ENCODE results near the gene MBOAT1. TPM values are rescaled to one million over a fixed set of nuclear protein-coding genes. Genes with fewer than 3 reads are reported as not detected.
A peak's percentile ranks its signal among the peaks of the same experiment; 100 is the strongest.
"Not testable (repeated sequence)": the region's sequence is repeated elsewhere in the genome, so short reads cannot be mapped to it uniquely, and the experiment has no call there.

MBOAT1 gene
- total RNA-seq, 1 donor from 2014 or later, result 5.3 TPM

GRCh38 chr6:20182069-20182468, 30.2 kb downstream of the MBOAT1 start:
- intact Hi-C loops (cut with DNase I), result no loop called here

GRCh38 chr6:20180935-20181334, 31.3 kb downstream of the MBOAT1 start:
- intact Hi-C loops (cut with DNase I), result no loop called here
- DNase-seq (ENCODE audit: missing footprints), result no peak

More at GRCh38 chr6:20182069-20182468, 30.2 kb downstream of the MBOAT1 start:
- ATAC-seq, result no peak
- no peak for DNase-seq (ENCODE audit: missing footprints)

GRCh38 chr6:20179287-20180045, 32.8 kb downstream of the MBOAT1 start:
- intact Hi-C loops (cut with DNase I); DNase-seq (ENCODE audit: missing footprints); ATAC-seq: not testable (repeated sequence)

More at GRCh38 chr6:20180935-20181334, 31.3 kb downstream of the MBOAT1 start:
- ATAC-seq, result peak; percentile 37

- intact Hi-C loops (cut with DNase I), result no loop called here
- ATAC-seq, result no peak
- no peak for DNase-seq (ENCODE audit: missing footprints)
Observed at GRCh38 chr6:20178327-20178726, 33.9 kb downstream of the MBOAT1 start.

- ATAC-seq, result no peak
- intact Hi-C loops (cut with DNase I), result no loop called here
- DNase-seq (ENCODE audit: missing footprints), result no peak
Observed at GRCh38 chr6:20175810-20176410, 36.4 kb downstream of the MBOAT1 start.

DNA sequence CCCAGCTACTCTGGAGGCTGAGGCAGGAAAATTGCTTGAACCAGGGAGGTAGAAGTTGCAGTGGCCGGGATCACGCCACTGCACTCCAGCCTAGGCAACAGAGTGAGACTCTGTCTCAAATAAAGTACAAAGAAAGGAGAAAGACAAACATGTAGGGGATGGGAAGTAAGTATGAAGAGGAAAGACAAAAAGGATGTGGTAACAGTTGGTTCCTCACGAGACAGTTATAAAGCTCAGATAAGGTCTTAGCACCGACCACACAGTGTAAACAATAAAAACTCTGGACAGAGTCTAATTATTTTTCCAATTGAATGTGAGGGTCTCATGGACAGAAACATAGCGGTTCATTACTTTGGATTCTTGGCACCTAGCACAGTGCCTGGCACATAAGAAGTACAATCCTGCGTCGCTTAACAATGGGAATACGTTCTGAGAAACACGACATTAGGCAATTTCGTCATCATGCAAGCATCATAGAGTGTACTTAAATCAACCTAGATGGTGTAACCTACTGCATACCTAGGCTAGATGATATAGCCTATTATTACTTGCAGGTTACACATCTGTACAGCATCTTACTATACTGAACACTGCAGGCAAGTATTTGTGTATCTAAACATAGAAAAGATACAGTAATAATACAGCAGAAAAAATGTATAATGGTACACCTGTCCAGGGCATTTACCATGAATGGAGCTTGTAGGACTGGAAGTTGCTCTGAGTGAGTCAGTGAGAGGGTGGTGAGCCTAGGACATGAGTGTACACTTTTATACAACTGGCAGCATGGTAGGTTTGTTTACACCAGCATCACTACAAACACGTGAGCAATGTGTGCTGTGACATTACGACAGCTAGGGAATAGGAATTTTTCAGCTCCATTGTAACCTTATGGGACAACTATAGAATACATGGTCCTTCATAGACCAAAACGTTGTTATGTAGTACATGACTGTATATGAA, 38.2 kb downstream of the MBOAT1 start:
- DNase-seq (ENCODE audit: missing footprints), result no peak
- intact Hi-C loops (cut with DNase I), result no loop called here
- no peak for ATAC-seq

GRCh38 chr6:20172842-20173456, 39.3 kb downstream of the MBOAT1 start:
- DNase-seq (ENCODE audit: missing footprints) (no peak), ATAC-seq (no peak)
- intact Hi-C loops (cut with DNase I), result no loop called here

- intact Hi-C loops (cut with DNase I), result no loop called here
Observed at GRCh38 chr6:20170455-20171148, 41.7 kb downstream of the MBOAT1 start.

GRCh38 chr6:20169786-20170185, 42.5 kb downstream of the MBOAT1 start:
- DNase-seq (ENCODE audit: missing footprints) (no peak), ATAC-seq (peak; percentile 49)
- intact Hi-C loops (cut with DNase I), result no loop called here

More at GRCh38 chr6:20170455-20171148, 41.7 kb downstream of the MBOAT1 start:
- no peak for DNase-seq (ENCODE audit: missing footprints)
- ATAC-seq, result no peak

GRCh38 chr6:20169119-20169557, 43.1 kb downstream of the MBOAT1 start:
- intact Hi-C loops (cut with DNase I), result no loop called here
- ATAC-seq, result peak; percentile 78
- DNase-seq (ENCODE audit: missing footprints), result no peak

DNA sequence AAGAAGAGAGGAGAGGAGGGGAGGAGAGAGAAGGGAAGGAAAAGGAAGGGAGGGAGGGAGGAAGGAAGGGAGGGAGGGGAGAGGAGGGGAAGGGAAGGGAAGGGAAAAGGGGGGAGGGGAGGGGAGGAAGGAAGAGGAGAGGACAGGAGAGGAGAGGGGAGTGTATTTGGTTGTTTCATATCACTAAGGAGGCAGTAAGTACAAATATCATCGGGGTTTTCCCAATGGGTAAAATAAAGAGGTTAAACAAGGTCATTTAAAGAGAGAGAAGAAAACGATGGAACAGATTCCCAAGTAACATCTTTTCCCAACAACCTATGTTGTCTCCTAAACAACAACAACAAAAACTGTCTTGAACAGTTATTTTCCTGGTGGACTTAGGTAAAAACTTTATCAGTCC, 43.6 kb downstream of the MBOAT1 start:
- ATAC-seq, result peak; percentile 40
- DNase-seq (ENCODE audit: missing footprints), result no peak
- intact Hi-C loops (cut with DNase I), result no loop called here

- no peak for ATAC-seq
- DNase-seq (ENCODE audit: missing footprints), result no peak
- intact Hi-C loops (cut with DNase I), result no loop called here
Observed at GRCh38 chr6:20167601-20168000, 44.7 kb downstream of the MBOAT1 start.

- intact Hi-C loops (cut with DNase I), result no loop called here
- peak; percentile 28 for ATAC-seq
- no peak for DNase-seq (ENCODE audit: missing footprints)
Observed at GRCh38 chr6:20166210-20166609, 46.1 kb downstream of the MBOAT1 start.

DNA sequence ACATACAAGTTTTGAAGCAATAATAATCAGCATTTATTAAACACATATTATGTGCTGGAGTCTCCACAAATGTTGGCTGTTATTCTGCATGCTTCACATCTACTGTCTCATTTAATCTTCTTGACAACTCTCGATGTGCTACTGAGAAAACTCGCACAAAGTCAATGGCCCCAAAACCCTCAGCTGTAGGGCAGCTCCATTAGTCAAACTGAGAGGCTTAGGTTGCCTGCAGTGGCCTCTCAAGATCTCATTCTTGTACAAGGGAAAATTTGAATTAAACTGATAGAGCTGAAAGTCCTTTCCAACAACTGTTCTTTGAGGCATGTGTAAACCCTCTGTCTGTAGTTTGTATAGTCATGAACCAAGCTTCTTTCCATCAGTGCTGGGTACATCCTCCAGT, 49.8 kb downstream of the MBOAT1 start:
- DNase-seq (ENCODE audit: missing footprints), result no peak
- no peak for ATAC-seq
- intact Hi-C loops (cut with DNase I), result no loop called here

DNA sequence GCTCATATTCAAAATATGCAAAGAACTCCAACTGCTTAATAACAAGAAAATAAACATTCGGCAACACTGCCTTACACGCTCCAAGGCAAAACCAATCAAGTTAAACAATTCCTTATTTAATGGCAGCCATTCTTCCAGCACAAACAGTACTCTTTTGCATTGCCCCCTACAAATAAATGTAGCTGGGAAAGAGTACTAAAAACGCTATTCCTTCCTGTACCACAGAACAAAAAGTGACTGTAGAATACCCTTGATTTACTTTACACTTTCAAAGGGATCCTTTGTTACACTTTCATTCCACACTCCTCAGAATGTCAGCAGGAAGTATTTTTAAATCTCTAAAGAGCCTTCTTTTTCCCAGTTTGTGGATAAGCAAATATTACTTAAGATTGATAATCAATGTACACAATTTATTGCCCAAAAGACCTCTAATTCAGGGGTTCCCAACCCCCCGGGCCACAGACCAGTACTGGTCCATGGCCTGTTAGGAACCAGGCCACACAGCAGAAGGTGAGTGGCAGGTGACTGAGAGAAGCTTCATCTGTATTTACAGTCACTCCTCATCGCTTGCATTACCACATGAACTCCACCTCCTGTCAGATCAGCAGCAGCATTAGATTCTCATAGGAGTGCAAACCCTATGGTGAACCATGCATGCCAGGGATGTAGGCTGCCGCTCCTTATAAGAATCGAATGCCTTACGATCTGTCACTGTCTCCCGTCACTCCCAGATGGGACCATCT, 51.6 kb downstream of the MBOAT1 start:
- intact Hi-C loops (cut with DNase I), result no loop called here
- no peak for DNase-seq (ENCODE audit: missing footprints)
- no peak for ATAC-seq

DNA sequence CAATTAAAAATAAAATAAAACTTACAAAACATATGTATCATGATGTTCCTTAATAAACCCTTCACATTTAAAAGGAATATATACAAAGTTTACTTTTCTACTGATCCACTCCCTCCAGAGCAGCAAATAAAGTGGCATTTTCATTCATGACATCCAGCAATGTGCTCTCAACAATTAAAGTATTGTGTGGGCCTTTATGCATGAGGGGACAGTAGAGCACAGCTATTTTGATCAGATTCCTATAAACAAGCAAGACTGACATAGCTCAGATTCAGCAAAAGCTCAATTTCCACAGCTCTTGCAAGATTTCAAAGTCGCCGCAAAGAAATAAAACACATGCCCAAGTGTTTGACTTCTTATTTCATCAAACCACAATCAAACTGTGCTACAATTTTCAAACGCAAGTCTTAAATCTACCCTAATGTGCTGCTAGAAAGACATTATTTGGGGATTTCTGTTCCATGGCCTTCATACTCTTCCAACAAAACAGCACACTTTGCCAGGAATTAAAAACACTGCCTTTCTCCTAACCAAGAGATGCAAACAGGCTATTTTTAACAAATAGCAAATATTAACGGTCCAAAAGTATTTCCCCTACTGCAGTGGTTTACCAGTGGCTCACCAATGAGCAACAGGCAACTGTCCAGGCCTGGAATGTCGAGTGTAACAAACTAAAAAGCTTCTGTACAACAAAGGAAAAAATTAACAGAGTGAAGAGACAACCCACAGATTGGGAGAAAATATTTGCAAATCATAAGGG, 52.3 kb downstream of the MBOAT1 start:
- intact Hi-C loops (cut with DNase I), result no loop called here
- DNase-seq (ENCODE audit: missing footprints) (no peak), ATAC-seq (no peak)

DNA sequence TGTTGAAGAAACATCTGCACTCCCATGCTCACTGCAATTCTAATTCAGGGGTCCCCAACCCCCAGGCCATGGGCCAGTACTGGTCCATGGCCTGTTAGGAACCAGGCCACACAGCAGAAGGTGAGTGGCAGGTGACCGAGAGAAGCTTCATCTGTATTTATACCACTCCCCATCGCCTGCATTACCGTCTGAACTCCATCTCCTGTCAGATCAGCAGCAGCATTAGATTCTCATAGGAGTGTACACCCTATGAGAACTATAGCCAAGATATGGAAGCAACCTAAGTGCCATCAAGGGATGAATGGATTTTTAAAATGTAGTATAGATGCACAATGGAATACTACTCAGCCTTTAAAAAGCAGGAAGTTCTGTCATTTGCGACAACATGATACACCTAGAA, 53.2 kb downstream of the MBOAT1 start:
- intact Hi-C loops (cut with DNase I), result no loop called here
- ATAC-seq, result no peak
- no peak for DNase-seq (ENCODE audit: missing footprints)
